GM12878 (cell line): Measurements from ENCODE around the gene NRG3. TPM values are rescaled to one million over a fixed set of nuclear protein-coding genes. Genes with fewer than 3 reads are reported as not detected.

Experiments used
- ATAC-seq: fragments of 200-7000 bp; cut with Tn5 transposase; 3 replicates; pipeline ENCODE4 v1.9.1; 2020; ENCODE audit warnings: mild to moderate bottlenecking, moderate library complexity
- BruUV-seq: library from RNA; stranded (reverse); fragments of 400-500 nt; replicated peaks from 2 replicates; lab custom pipeline; 2021; lab: Mats Ljungman, UMichigan
- CTCF ChIA-PET: fragments of 300-600 bp; sonication (Branson Sonifier 250); formaldehyde crosslinking; extraction: SDS; loops from one replicate; lab custom pipeline; 2021; ENCODE audit warnings: inconsistent platforms; lab: Yijun Ruan, JAX
- POLR2A ChIA-PET: fragments of 350-600 bp; formaldehyde crosslinking; extraction: SDS; loops from one replicate; lab custom pipeline; 2021; ENCODE audit warnings: inconsistent platforms; lab: Charles Lee
- RAD21 ChIA-PET: fragments of 300-600 bp; sonication (Branson Sonifier 250); formaldehyde crosslinking; loops from one replicate; lab custom pipeline; 2023; ENCODE audit warnings: antibody characterized with exemption; ENCODE audit not compliant: unreplicated experiment; lab: Charles Lee
- SMC1A ChIA-PET: fragments of 300-600 bp; sonication (Branson Sonifier 250); formaldehyde crosslinking; loops from one replicate; lab custom pipeline; 2023; ENCODE audit not compliant: unreplicated experiment, uncharacterized antibody; lab: Charles Lee
- DNase-seq: peaks from one replicate; pipeline ENCODE4 v3.0.0-alpha.2; 2011; ENCODE audit warnings: low read depth, low spot score
- FAIRE-seq: peaks from 3 replicates; lab custom pipeline; 2011; peaks lifted over from hg19 to GRCh38; lab: Jason Lieb, UNC
- H2AFZ ChIP-seq: 2 replicates; pipeline ENCODE4 v1.6.0; 2011; ENCODE audit warnings: low read depth, low read length, control low read depth; ENCODE audit not compliant: control insufficient read depth
- H3K27ac ChIP-seq: 2 replicates; pipeline ENCODE4 v1.5.1; 2011; ENCODE audit warnings: control low read depth; ENCODE audit not compliant: control insufficient read depth, insufficient read depth
- H3K27me3 ChIP-seq, 2 experiments: replicated peaks in 1 of 2; 2 replicates each; pipeline versions ENCODE4 v1.6.0 to v1.6.1; 2011; ENCODE audit warnings: low read length in 1 of 2; ENCODE audit not compliant: control insufficient read depth in 2 of 2, insufficient read depth in 2 of 2
- H3K36me3 ChIP-seq, 2 experiments: 2 replicates each; pipeline ENCODE4 v1.5.1; 2011; ENCODE audit warnings: low read length in 1 of 2; ENCODE audit not compliant: control insufficient read depth in 2 of 2, insufficient read depth in 2 of 2
- H3K4me1 ChIP-seq: 2 replicates; pipeline ENCODE4 v1.6.1; 2011; ENCODE audit warnings: mild to moderate bottlenecking, low read length, moderate library complexity, mixed read lengths; ENCODE audit not compliant: control insufficient read depth, insufficient read depth
- H3K4me2 ChIP-seq: 2 replicates; pipeline ENCODE4 v1.6.0; 2011; ENCODE audit warnings: control low read depth; ENCODE audit not compliant: control insufficient read depth, insufficient read depth
- H3K4me3 ChIP-seq: fragments of 200-600 bp; sonication (generic); 2 replicates; pipeline ENCODE4 v1.5.1; 2016
- H3K79me2 ChIP-seq: 2 replicates; pipeline ENCODE4 v1.6.0; 2011; ENCODE audit warnings: low read length; ENCODE audit not compliant: control insufficient read depth, insufficient read depth
- H3K9ac ChIP-seq: 2 replicates; pipeline ENCODE4 v1.8.0; 2011; ENCODE audit warnings: low read length, control low read depth, mixed read lengths; ENCODE audit not compliant: control insufficient read depth, insufficient read depth
- H3K9me3 ChIP-seq: replicated peaks from 3 replicates; pipeline ENCODE4 v1.5.1; 2011; ENCODE audit warnings: mild to moderate bottlenecking, low read length; ENCODE audit not compliant: control insufficient read depth, insufficient read depth
- H4K20me1 ChIP-seq: 2 replicates; pipeline ENCODE4 v1.6.0; 2011; ENCODE audit not compliant: control insufficient read depth, insufficient read depth
- BHLHE40 ChIP-seq, 2 experiments: fragments of 450-650 bp in 1 of 2; IDR thresholded peaks; 2 replicates each; pipeline ENCODE4 v1.6.1; 2011 to 2017; ENCODE audit warnings: low read depth in 2 of 2, borderline replicate concordance in 1 of 2, improper control_type of control experiment in 1 of 2, low read length in 1 of 2, mild to moderate bottlenecking in 1 of 2
- BRCA1 ChIP-seq: IDR thresholded peaks from 2 replicates; pipeline ENCODE4 v1.6.1; 2011; ENCODE audit warnings: low read depth, low read length, improper control_type of control experiment
- CHD2 ChIP-seq: IDR thresholded peaks from 2 replicates; pipeline ENCODE4 v1.6.1; 2011; ENCODE audit warnings: low read depth, low read length, improper control_type of control experiment, borderline replicate concordance
- FOXM1 ChIP-seq: IDR thresholded peaks from 2 replicates; pipeline ENCODE4 v1.6.1; 2012; ENCODE audit warnings: low read depth, mild to moderate bottlenecking, inconsistent platforms, low read length, moderate library complexity
- KAT2A ChIP-seq: conservative IDR thresholded peaks from 2 replicates; pipeline ENCODE4 v1.6.1; 2011; ENCODE audit warnings: low read depth, low read length; ENCODE audit not compliant: control insufficient read depth
- NR2C1 ChIP-seq: fragments of 450-650 bp; IDR thresholded peaks from 2 replicates; pipeline ENCODE4 v1.6.1; 2017; ENCODE audit warnings: antibody characterized with exemption, mild to moderate bottlenecking, moderate library complexity
- NR2C2 ChIP-seq: IDR thresholded peaks from 2 replicates; pipeline ENCODE4 v1.6.1; 2011; ENCODE audit warnings: borderline replicate concordance, low read depth; ENCODE audit not compliant: control insufficient read depth, insufficient read length
- PAX8 ChIP-seq: fragments of 450-650 bp; IDR thresholded peaks from 2 replicates; pipeline ENCODE4 v1.6.1; 2017; ENCODE audit warnings: mild to moderate bottlenecking, moderate library complexity
- RAD21 ChIP-seq: IDR thresholded peaks from 2 replicates; pipeline ENCODE4 v1.6.1; 2011; ENCODE audit warnings: mild to moderate bottlenecking, low read depth, low read length, moderate library complexity; ENCODE audit not compliant: insufficient read depth
- RBBP5 ChIP-seq: fragments of 200-600 bp; sonication (generic); conservative IDR thresholded peaks from 2 replicates; pipeline ENCODE4 v1.6.1; 2016
- RCOR1 ChIP-seq: conservative IDR thresholded peaks from 2 replicates; pipeline ENCODE4 v1.6.1; 2012; ENCODE audit warnings: low read depth, low read length, improper control_type of control experiment
- SMAD1 ChIP-seq: fragments of 450-650 bp; IDR thresholded peaks from 2 replicates; pipeline ENCODE4 v1.6.1; 2018; ENCODE audit warnings: mild to moderate bottlenecking, low read depth; ENCODE audit not compliant: partially characterized antibody
- STAT1 ChIP-seq: fragments of 450-650 bp; conservative IDR thresholded peaks from 2 replicates; pipeline ENCODE4 v1.6.1; 2014; ENCODE audit warnings: antibody characterized with exemption, mild to moderate bottlenecking
- SUPT20H ChIP-seq: IDR thresholded peaks from 2 replicates; pipeline ENCODE4 v1.6.1; 2011; ENCODE audit warnings: low read depth, mild to moderate bottlenecking, low read length, moderate library complexity, borderline replicate concordance; ENCODE audit not compliant: control insufficient read depth
- TBL1XR1 ChIP-seq: IDR thresholded peaks from 2 replicates; pipeline ENCODE4 v1.6.1; 2012; ENCODE audit warnings: low read depth, low read length, improper control_type of control experiment
- TCF3 ChIP-seq: IDR thresholded peaks from 2 replicates; pipeline ENCODE4 v1.6.1; 2012; ENCODE audit warnings: low read depth, mild to moderate bottlenecking, low read length, borderline replicate concordance; ENCODE audit not compliant: insufficient read depth
- ZNF622 ChIP-seq: fragments of 450-650 bp; IDR thresholded peaks from 2 replicates; pipeline ENCODE4 v1.6.1; 2017; ENCODE audit warnings: mild to moderate bottlenecking, inconsistent platforms
- WGBS: methylation state at CpG from one replicate; pipeline ENCODE4 v1.1.6; 2016; ENCODE audit warnings: low lambda C conversion rate; ENCODE audit not compliant: insufficient replicate concordance, insufficient coverage; ENCODE audit errors: missing lambda C conversion rate; 5-methylcytosine and 5-hydroxymethylcytosine counted together
- in situ Hi-C: fragments of 300-500 bp; cut with MboI; formaldehyde crosslinking; loops from 9 replicates; pipeline ENCODE4 v1.14.3; 2018; ENCODE audit warnings: mixed read lengths
- intact Hi-C: fragments of 100-400 bp; cut with micrococcal nuclease; formaldehyde crosslinking; loops from one replicate; pipeline ENCODE4 v1.14.2; 2022; ENCODE audit not compliant: unreplicated experiment
- polyA plus RNA-seq, 11 experiments: library from polyadenylated mRNA; depleted of rRNA in 4 of 11; unstranded in 6 of 11; stranded (reverse) in 5 of 11; fragments of >200 nt; fragmentation: Nextera tagmentation in 4 of 11; fragmentation: Illumina TruSeq in 1 of 11; extraction: Ambion mirVana in 4 of 11; extraction: Trizol in 1 of 11; gene quantifications; 1 replicate in 1 of 11; 2 replicates in 10 of 11; pipeline versions ENCODE4 v1.2.1 to v1.2.3, GENCODE V29; 2011 to 2016; ENCODE audit warnings: inconsistent platforms in 2 of 11, missing spikeins in 2 of 11, low read depth in 1 of 11
- total RNA-seq, 4 experiments: library from RNA; depleted of rRNA in 3 of 4; stranded (reverse); fragments of >200 nt in 3 of 4; fragmentation: Illumina TruSeq in 1 of 4; extraction: Trizol in 1 of 4; gene quantifications; 2 replicates each; pipeline versions ENCODE4 v1.2.1 to v1.2.3, GENCODE V29; 2013 to 2021
- TF ChIP-seq, protein P1 (sequence below): fragments of 450-650 bp; IDR thresholded peaks from 2 replicates; pipeline ENCODE4 v1.6.1; 2014; ENCODE audit warnings: mild to moderate bottlenecking
- TF ChIP-seq, protein P2 (sequence below): IDR thresholded peaks from 2 replicates; pipeline ENCODE4 v1.6.1; 2012; ENCODE audit warnings: low read depth, low read length, improper control_type of control experiment
- TF ChIP-seq, protein P3 (sequence below): IDR thresholded peaks from 2 replicates; pipeline ENCODE4 v1.6.1; 2012; ENCODE audit warnings: improper control_type of control experiment, low read depth, low read length; ENCODE audit not compliant: insufficient replicate concordance

NRG3 gene
- total and polyA plus RNA-seq, 10 of the 15 experiments (the other 5 are each of a cell fraction or from before 2014, with no cell fraction given), result 0.03 to 0.41 (median 0.17) TPM; not detected in 3

DNA sequence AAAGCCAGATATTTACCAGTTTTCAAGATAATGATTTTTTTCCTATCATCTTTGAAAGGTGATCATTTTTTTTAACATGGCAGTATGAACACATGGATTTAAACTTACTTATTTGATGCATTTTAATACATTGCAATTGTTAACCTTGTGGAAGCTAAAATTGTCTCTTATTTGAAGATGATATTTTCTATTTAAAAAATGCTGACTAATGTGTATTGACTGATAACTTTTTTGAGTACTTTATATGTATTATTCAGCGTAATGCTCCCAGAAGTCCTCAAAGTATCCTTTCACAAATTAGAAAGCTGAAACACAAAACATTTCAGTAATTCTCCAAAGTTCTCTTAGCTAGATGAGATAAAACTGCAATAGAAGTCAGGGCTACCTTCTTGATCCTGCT, 677.3 kb downstream of the NRG3 start:
- DNase-seq (no peak), ATAC-seq (no peak), FAIRE-seq (no peak)
- Histone ChIP-seq H2AFZ (no peak overlapping the region), H3K4me1 (no peaks in the 10 kb centered on the region), H3K9ac (no peak overlapping the region), H3K27ac (no peak overlapping the region), H3K4me2 (no peak overlapping the region), H3K4me3 (no peak overlapping the region), H3K9me3 (no peaks in the 10 kb centered on the region), H3K27me3 (no peaks in the 10 kb centered on the region), H3K36me3 (no peaks in the 10 kb centered on the region), H3K79me2 (no peaks in the 10 kb centered on the region), H4K20me1 (no peaks in the 10 kb centered on the region)
- in situ Hi-C loops (no loop called here), intact Hi-C loops (no loop called here)
- ChIA-PET RAD21 (no interaction called here), POLR2A (no interaction called here), SMC1A (no interaction called here), CTCF (no interaction called here)
- 38% methylated on average over 1 of the region's 1 CpG for WGBS
- TF ChIP-seq FOXM1, result no peak
- TF ChIP-seq SMAD1, result no peak
- TF ChIP-seq, protein P1, sequence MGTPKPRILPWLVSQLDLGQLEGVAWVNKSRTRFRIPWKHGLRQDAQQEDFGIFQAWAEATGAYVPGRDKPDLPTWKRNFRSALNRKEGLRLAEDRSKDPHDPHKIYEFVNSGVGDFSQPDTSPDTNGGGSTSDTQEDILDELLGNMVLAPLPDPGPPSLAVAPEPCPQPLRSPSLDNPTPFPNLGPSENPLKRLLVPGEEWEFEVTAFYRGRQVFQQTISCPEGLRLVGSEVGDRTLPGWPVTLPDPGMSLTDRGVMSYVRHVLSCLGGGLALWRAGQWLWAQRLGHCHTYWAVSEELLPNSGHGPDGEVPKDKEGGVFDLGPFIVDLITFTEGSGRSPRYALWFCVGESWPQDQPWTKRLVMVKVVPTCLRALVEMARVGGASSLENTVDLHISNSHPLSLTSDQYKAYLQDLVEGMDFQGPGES, result no peak
- TF ChIP-seq ZNF622, result no peak
- TF ChIP-seq RBBP5, result no peak
- no peak for TF ChIP-seq PAX8
- TF ChIP-seq NR2C2, result no peak
- no peak for TF ChIP-seq TCF3
- no peak for TF ChIP-seq BHLHE40 (IDR thresholded peaks at IDR 0.05; ENCODE audit: borderline replicate concordance in 1 of 2, low read depth in 2 of 2, low read length in 1 of 2)
- no peak for TF ChIP-seq SUPT20H
- TF ChIP-seq NR2C1, result no peak
- TF ChIP-seq CHD2, result no peak
- TF ChIP-seq STAT1, result no peak
- no peak for TF ChIP-seq TBL1XR1
- TF ChIP-seq BRCA1, result no peak
- TF ChIP-seq KAT2A, result no peak
- TF ChIP-seq, protein P2, sequence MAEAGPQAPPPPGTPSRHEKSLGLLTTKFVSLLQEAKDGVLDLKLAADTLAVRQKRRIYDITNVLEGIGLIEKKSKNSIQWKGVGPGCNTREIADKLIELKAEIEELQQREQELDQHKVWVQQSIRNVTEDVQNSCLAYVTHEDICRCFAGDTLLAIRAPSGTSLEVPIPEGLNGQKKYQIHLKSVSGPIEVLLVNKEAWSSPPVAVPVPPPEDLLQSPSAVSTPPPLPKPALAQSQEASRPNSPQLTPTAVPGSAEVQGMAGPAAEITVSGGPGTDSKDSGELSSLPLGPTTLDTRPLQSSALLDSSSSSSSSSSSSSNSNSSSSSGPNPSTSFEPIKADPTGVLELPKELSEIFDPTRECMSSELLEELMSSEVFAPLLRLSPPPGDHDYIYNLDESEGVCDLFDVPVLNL, result no peak
- TF ChIP-seq RAD21, result no peak
- TF ChIP-seq, protein P3, sequence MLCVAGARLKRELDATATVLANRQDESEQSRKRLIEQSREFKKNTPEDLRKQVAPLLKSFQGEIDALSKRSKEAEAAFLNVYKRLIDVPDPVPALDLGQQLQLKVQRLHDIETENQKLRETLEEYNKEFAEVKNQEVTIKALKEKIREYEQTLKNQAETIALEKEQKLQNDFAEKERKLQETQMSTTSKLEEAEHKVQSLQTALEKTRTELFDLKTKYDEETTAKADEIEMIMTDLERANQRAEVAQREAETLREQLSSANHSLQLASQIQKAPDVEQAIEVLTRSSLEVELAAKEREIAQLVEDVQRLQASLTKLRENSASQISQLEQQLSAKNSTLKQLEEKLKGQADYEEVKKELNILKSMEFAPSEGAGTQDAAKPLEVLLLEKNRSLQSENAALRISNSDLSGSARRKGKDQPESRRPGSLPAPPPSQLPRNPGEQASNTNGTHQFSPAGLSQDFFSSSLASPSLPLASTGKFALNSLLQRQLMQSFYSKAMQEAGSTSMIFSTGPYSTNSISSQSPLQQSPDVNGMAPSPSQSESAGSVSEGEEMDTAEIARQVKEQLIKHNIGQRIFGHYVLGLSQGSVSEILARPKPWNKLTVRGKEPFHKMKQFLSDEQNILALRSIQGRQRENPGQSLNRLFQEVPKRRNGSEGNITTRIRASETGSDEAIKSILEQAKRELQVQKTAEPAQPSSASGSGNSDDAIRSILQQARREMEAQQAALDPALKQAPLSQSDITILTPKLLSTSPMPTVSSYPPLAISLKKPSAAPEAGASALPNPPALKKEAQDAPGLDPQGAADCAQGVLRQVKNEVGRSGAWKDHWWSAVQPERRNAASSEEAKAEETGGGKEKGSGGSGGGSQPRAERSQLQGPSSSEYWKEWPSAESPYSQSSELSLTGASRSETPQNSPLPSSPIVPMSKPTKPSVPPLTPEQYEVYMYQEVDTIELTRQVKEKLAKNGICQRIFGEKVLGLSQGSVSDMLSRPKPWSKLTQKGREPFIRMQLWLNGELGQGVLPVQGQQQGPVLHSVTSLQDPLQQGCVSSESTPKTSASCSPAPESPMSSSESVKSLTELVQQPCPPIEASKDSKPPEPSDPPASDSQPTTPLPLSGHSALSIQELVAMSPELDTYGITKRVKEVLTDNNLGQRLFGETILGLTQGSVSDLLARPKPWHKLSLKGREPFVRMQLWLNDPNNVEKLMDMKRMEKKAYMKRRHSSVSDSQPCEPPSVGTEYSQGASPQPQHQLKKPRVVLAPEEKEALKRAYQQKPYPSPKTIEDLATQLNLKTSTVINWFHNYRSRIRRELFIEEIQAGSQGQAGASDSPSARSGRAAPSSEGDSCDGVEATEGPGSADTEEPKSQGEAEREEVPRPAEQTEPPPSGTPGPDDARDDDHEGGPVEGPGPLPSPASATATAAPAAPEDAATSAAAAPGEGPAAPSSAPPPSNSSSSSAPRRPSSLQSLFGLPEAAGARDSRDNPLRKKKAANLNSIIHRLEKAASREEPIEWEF, result no peak
- TF ChIP-seq RCOR1, result no peak
- no TSS peak for BruUV-seq
